H9 (cell line): ENCODE data around the gene CEP170B. TPM values are rescaled to one million over a fixed set of nuclear protein-coding genes. Genes with fewer than 3 reads are reported as not detected.

Source experiments
- DNase-seq: peaks from one replicate; pipeline ENCODE4 v3.0.0-alpha.2; 2017
- H2AFZ ChIP-seq: one replicate; pipeline ENCODE4 v1.6.1; 2013; ENCODE audit warnings: mild to moderate bottlenecking, low read length, control low read depth, moderate library complexity
- H2AK5ac ChIP-seq: 2 replicates; pipeline ENCODE4 v1.6.1; 2013; ENCODE audit warnings: low read length, control low read depth, mixed read lengths; ENCODE audit not compliant: insufficient read length
- H2BK120ac ChIP-seq: one replicate; pipeline ENCODE4 v1.6.1; 2013; ENCODE audit warnings: low read depth, mild to moderate bottlenecking, low read length, control low read depth, inconsistent platforms; ENCODE audit not compliant: poor library complexity, severe bottlenecking
- H2BK12ac ChIP-seq: 2 replicates; pipeline ENCODE4 v1.6.1; 2013; ENCODE audit warnings: low read length, control low read depth, mixed read lengths, low read depth; ENCODE audit not compliant: insufficient read length
- H2BK15ac ChIP-seq: 2 replicates; pipeline ENCODE4 v1.6.1; 2013; ENCODE audit warnings: low read depth, low read length, control low read depth
- H2BK20ac ChIP-seq: one replicate; pipeline ENCODE4 v1.6.1; 2013; ENCODE audit warnings: low read depth, mild to moderate bottlenecking, low read length, control low read depth, inconsistent platforms; ENCODE audit not compliant: poor library complexity, severe bottlenecking
- H2BK5ac ChIP-seq: 2 replicates; pipeline ENCODE4 v1.6.1; 2013; ENCODE audit warnings: low read length, control low read depth, mixed read lengths; ENCODE audit not compliant: insufficient read length
- H3K14ac ChIP-seq: 2 replicates; pipeline ENCODE4 v1.6.1; 2013; ENCODE audit warnings: low read length, control low read depth; ENCODE audit not compliant: insufficient read depth
- H3K18ac ChIP-seq: 2 replicates; pipeline ENCODE4 v1.6.1; 2013; ENCODE audit warnings: low read depth, mild to moderate bottlenecking, mixed read lengths, low read length, control low read depth; ENCODE audit not compliant: insufficient read length
- H3K23ac ChIP-seq: 2 replicates; pipeline ENCODE4 v1.6.1; 2013; ENCODE audit warnings: low read length, control low read depth, mixed read lengths, low read depth; ENCODE audit not compliant: insufficient read length
- H3K23me2 ChIP-seq: 2 replicates; pipeline ENCODE4 v1.6.1; 2013; ENCODE audit warnings: low read depth, mild to moderate bottlenecking, mixed read lengths, low read length, control low read depth; ENCODE audit not compliant: insufficient read length, poor library complexity, severe bottlenecking
- H3K27ac ChIP-seq: 2 replicates; pipeline ENCODE4 v1.5.1; 2013; ENCODE audit warnings: low read length, control low read depth, mixed read lengths, low read depth; ENCODE audit not compliant: insufficient read length
- H3K27me3 ChIP-seq: 2 replicates; pipeline ENCODE4 v1.6.1; 2013; ENCODE audit warnings: low read length, control low read depth, inconsistent platforms; ENCODE audit not compliant: insufficient read depth
- H3K4ac ChIP-seq: 2 replicates; pipeline ENCODE4 v1.6.1; 2013; ENCODE audit warnings: low read depth, mild to moderate bottlenecking, control low read depth, inconsistent platforms, low read length, moderate library complexity
- H3K4me1 ChIP-seq: 2 replicates; pipeline ENCODE4 v1.6.1; 2013; ENCODE audit warnings: low read length, control low read depth, inconsistent platforms; ENCODE audit not compliant: insufficient read depth
- H3K4me2 ChIP-seq: 2 replicates; pipeline ENCODE4 v1.6.1; 2013; ENCODE audit warnings: low read length, control low read depth, mixed read lengths; ENCODE audit not compliant: insufficient read length, insufficient read depth
- H3K56ac ChIP-seq: 2 replicates; pipeline ENCODE4 v1.6.1; 2013; ENCODE audit warnings: low read depth, mild to moderate bottlenecking, mixed read lengths, low read length, control low read depth; ENCODE audit not compliant: insufficient read length
- H3K79me1 ChIP-seq: 2 replicates; pipeline ENCODE4 v1.6.1; 2013; ENCODE audit warnings: low read depth, mild to moderate bottlenecking, moderate library complexity, low read length, control low read depth, inconsistent platforms; ENCODE audit not compliant: insufficient read depth, poor library complexity, severe bottlenecking
- H3K79me2 ChIP-seq: 2 replicates; pipeline ENCODE4 v1.6.1; 2013; ENCODE audit warnings: low read length, control low read depth, inconsistent platforms; ENCODE audit not compliant: insufficient read depth
- H3K9ac ChIP-seq: 2 replicates; pipeline ENCODE4 v1.6.1; 2013; ENCODE audit warnings: low read length, control low read depth, mixed read lengths; ENCODE audit not compliant: insufficient read length; ENCODE audit errors: extremely low read depth
- H3K9me3 ChIP-seq: one replicate; pipeline ENCODE4 v1.6.1; 2013; ENCODE audit warnings: low read depth, low read length, inconsistent platforms; ENCODE audit not compliant: control insufficient read depth
- H3T11ph ChIP-seq: one replicate; pipeline ENCODE4 v1.6.1; 2013; ENCODE audit warnings: mild to moderate bottlenecking, low read length, control low read depth, inconsistent platforms
- H4K20me1 ChIP-seq: one replicate; pipeline ENCODE4 v1.6.1; 2013; ENCODE audit not compliant: control insufficient read depth, insufficient read length, insufficient read depth
- H4K5ac ChIP-seq: 2 replicates; pipeline ENCODE4 v1.6.1; 2013; ENCODE audit warnings: low read depth, mild to moderate bottlenecking, mixed read lengths, low read length, control low read depth; ENCODE audit not compliant: insufficient read length
- H4K8ac ChIP-seq: replicated peaks from 2 replicates; pipeline ENCODE4 v1.6.1; 2013; ENCODE audit warnings: low read length, control low read depth, mixed read lengths, low read depth; ENCODE audit not compliant: insufficient read length
- H4K91ac ChIP-seq: 2 replicates; pipeline ENCODE4 v1.6.1; 2013; ENCODE audit warnings: low read depth, mild to moderate bottlenecking, moderate library complexity, mixed read lengths, low read length, control low read depth; ENCODE audit not compliant: insufficient read length
- H3K27ac Mint-ChIP-seq, 3 experiments: 2 replicates in 2 of 3; 3 replicates in 1 of 3; pipeline ENCODE4 v1.8.0; 2020 to 2021; ENCODE audit warnings: mixed read lengths in 3 of 3, mild to moderate bottlenecking in 1 of 3, moderate library complexity in 1 of 3
- H3K27me3 Mint-ChIP-seq: 2 replicates; pipeline ENCODE4 v1.8.0; 2021; ENCODE audit warnings: low read depth, mild to moderate bottlenecking, moderate library complexity, mixed read lengths
- H3K36me3 Mint-ChIP-seq, 3 experiments: 2 replicates in 2 of 3; 3 replicates in 1 of 3; pipeline ENCODE4 v1.8.0; 2020 to 2021; ENCODE audit warnings: low read depth in 3 of 3, mixed read lengths in 3 of 3; ENCODE audit not compliant: insufficient read depth in 1 of 3
- H3K4me1 Mint-ChIP-seq, 2 experiments: 2 replicates each; pipeline ENCODE4 v1.8.0; 2020; ENCODE audit warnings: mixed read lengths in 2 of 2
- H3K4me3 Mint-ChIP-seq, 2 experiments: 2 replicates in 1 of 2; 3 replicates in 1 of 2; pipeline ENCODE4 v1.8.0; 2020 to 2021; ENCODE audit warnings: mild to moderate bottlenecking in 2 of 2, mixed read lengths in 2 of 2, moderate library complexity in 1 of 2
- H3K9me3 Mint-ChIP-seq, 2 experiments: 2 replicates in 1 of 2; 3 replicates in 1 of 2; pipeline ENCODE4 v1.8.0; 2020; ENCODE audit warnings: mild to moderate bottlenecking in 2 of 2, mixed read lengths in 2 of 2, moderate library complexity in 1 of 2
- WGBS: extraction: QIAGEN DNeasy Blood & Tissue Kit; methylation state at CpG from one replicate; pipeline ENCODE4 v1.1.7; 2013; ENCODE audit warnings: missing lambda C conversion rate, low lambda C conversion rate, mixed read lengths; ENCODE audit not compliant: insufficient read length; ENCODE audit errors: extremely low coverage; 5-methylcytosine and 5-hydroxymethylcytosine counted together
- total RNA-seq: library from RNA; stranded (reverse); gene quantifications from 2 replicates; pipeline ENCODE4 v1.2.1, GENCODE V29; 2021
- TF ChIP-seq, protein P1 (sequence below): fragments of 200-600 bp; sonication (generic); conservative IDR thresholded peaks from 3 replicates; pipeline ENCODE4 v1.8.0; 2021; ENCODE audit warnings: antibody characterized with exemption, mild to moderate bottlenecking

The CEP170B gene
- total RNA-seq, 1 experiment from 2014 or later = 28.8 TPM

GRCh38 chr14:104821229-104821945, 43.7 kb upstream of the CEP170B start:
- Histone ChIP-seq H3K4ac (no peak overlapping the region), H3K23me2 (peaks cover 12% of the 10 kb centered on the region), H4K5ac (no peak overlapping the region), H3K14ac (no peak overlapping the region), H2BK120ac (no peak overlapping the region), H3T11ph (no peak overlapping the region), H3K9ac (no peak overlapping the region), H3K56ac (no peak overlapping the region), H2AK5ac (no peak overlapping the region), H3K9me3 (no peaks in the 10 kb centered on the region), H4K91ac (no peak overlapping the region), H2BK15ac (no peak overlapping the region), H2BK20ac (no peak overlapping the region), H3K79me2 (no peaks in the 10 kb centered on the region), H2BK5ac (no peak overlapping the region), H3K27ac (no peak overlapping the region), H3K23ac (no peak overlapping the region), H3K18ac (no peak overlapping the region), H4K8ac (no peak overlapping the region), H3K4me1 (no peaks in the 10 kb centered on the region), H3K79me1 (no peaks in the 10 kb centered on the region), H3K4me2 (no peak overlapping the region), H2AFZ (no peak overlapping the region), H4K20me1 (no peaks in the 10 kb centered on the region), H2BK12ac (no peak overlapping the region), H3K27me3 (peaks cover 5% of the 10 kb centered on the region; the same call in 1 of the 2 replicates)
- Mint-ChIP-seq H3K27ac (no peak overlapping the region), H3K4me3 (peak overlapping the region in 1 of 2 experiments; percentile 29; a peak in 2 of 5 replicates), H3K27me3 (peaks cover 27% of the 10 kb centered on the region), H3K9me3 (peaks cover 10 to 12% of the 10 kb centered on the region in 2 experiments), H3K4me1 (peaks cover 17 to 23% of the 10 kb centered on the region in 2 experiments), H3K36me3 (peaks cover 5 to 16% (median 6%) of the 10 kb centered on the region in 3 experiments; a peak in 6 of 7 replicates)
- TF ChIP-seq, protein P1, sequence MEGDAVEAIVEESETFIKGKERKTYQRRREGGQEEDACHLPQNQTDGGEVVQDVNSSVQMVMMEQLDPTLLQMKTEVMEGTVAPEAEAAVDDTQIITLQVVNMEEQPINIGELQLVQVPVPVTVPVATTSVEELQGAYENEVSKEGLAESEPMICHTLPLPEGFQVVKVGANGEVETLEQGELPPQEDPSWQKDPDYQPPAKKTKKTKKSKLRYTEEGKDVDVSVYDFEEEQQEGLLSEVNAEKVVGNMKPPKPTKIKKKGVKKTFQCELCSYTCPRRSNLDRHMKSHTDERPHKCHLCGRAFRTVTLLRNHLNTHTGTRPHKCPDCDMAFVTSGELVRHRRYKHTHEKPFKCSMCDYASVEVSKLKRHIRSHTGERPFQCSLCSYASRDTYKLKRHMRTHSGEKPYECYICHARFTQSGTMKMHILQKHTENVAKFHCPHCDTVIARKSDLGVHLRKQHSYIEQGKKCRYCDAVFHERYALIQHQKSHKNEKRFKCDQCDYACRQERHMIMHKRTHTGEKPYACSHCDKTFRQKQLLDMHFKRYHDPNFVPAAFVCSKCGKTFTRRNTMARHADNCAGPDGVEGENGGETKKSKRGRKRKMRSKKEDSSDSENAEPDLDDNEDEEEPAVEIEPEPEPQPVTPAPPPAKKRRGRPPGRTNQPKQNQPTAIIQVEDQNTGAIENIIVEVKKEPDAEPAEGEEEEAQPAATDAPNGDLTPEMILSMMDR = no peak
- peak; percentile 27 for DNase-seq
- WGBS = no CpG with 5 or more reads among the region's 23 CpGs
